ENCODE measurements around the gene KCNH4.

DNA sequence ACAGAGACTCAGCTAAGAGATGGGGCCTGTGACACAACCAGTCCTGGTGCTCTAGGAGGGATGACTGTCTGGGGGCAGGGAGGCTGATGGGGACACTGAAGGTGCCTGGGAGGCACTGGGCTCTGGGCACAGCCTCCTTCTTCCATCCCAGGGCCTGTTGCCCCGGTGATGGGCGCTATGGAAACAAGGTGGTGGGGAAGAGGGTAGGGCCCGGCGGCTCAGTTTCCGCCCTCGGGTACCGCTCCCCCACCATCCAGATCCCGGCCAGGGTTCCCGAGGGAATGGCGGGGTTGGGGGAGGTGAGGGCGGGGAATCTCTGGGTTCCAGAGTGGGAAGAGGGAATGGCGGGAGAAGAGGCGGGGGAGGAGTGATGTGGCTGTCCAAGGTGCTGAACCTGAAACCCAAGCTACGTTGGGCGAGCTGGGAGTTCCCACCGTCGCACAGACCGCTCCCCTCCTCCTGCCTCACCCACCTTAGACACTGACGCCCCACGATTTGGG is 981 bp downstream of the KCNH4 start:
- TF ChIP-seq, protein P1, sequence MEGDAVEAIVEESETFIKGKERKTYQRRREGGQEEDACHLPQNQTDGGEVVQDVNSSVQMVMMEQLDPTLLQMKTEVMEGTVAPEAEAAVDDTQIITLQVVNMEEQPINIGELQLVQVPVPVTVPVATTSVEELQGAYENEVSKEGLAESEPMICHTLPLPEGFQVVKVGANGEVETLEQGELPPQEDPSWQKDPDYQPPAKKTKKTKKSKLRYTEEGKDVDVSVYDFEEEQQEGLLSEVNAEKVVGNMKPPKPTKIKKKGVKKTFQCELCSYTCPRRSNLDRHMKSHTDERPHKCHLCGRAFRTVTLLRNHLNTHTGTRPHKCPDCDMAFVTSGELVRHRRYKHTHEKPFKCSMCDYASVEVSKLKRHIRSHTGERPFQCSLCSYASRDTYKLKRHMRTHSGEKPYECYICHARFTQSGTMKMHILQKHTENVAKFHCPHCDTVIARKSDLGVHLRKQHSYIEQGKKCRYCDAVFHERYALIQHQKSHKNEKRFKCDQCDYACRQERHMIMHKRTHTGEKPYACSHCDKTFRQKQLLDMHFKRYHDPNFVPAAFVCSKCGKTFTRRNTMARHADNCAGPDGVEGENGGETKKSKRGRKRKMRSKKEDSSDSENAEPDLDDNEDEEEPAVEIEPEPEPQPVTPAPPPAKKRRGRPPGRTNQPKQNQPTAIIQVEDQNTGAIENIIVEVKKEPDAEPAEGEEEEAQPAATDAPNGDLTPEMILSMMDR (IDR thresholded peaks at IDR 0.05), result no peak
- no peak for TF ChIP-seq POLR2A (IDR thresholded peaks at IDR 0.05)

Measured in Peyer's patch (tissue), 4 donors.